ENCODE results near the gene CDK6.
A peak's percentile ranks its signal among the peaks of the same experiment; 100 is the strongest.
"Not testable (repeated sequence)": the region's sequence is repeated elsewhere in the genome, so short reads cannot be mapped to it uniquely, and the experiment has no call there.

CDK6 gene

GRCh38 chr7:92836489-92836999 lies at the start of gene CDK6:
Gene CDK6 (minus strand): TSS chr7:92836573. CDS start chr7:92833323, 3,250 bp downstream.
- peak; percentile 77 for DNase-seq

- DNase-seq: not testable (repeated sequence)
Observed at GRCh38 chr7:92886039-92886438, 49.7 kb upstream of the CDK6 start.

GRCh38 chr7:92884218-92884617 lies 47.8 kb upstream of the CDK6 start:
- DNase-seq: no peak

DNA sequence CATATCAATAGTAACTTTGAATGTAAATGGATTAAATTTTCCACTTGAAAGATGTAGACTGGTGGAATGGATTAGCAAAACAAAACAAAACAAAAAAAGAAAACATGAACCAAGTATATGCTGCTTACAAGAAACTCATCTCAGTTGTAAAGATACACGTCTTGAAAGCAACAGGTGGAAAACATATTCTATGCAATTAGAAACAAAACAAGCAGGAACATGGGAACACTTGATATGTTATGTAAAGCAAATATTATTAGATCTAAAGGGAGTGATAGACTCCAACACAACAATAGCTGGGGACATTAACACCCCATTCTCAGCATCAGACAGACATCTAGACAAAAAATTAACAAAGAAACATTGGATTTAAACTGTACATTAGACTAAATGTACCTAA lies 46.4 kb upstream of the CDK6 start:
- no peak for DNase-seq

DNA sequence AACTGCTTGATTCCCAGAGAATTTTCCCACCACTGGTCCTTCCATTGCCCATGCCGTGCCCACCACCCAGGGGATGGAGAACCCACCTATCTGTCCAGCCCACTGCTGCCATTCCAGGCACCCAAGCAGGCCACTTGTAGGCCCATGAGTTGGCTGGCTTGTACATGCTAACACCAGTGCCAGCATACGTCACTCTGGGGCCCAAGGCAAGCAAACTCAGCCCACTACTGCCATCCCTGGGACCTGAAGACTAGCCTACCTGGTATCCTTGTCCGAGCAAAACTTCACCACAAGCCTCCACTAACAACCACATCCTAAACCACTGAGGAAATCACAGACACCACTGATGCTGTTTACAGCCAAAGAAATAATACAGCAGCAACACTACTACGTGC lies 44.7 kb upstream of the CDK6 start:
- no peak for DNase-seq

- DNase-seq: no peak
Observed at GRCh38 chr7:92880212-92881090, 44.1 kb upstream of the CDK6 start.

GRCh38 chr7:92877367-92877766 lies 41.0 kb upstream of the CDK6 start:
- DNase-seq: no peak

- no peak for DNase-seq
Observed at GRCh38 chr7:92876836-92877235, 40.5 kb upstream of the CDK6 start.

- DNase-seq: peak; percentile 23
Observed at GRCh38 chr7:92875719-92876118, 39.3 kb upstream of the CDK6 start.

- DNase-seq: no peak
Observed at GRCh38 chr7:92875173-92875572, 38.8 kb upstream of the CDK6 start.

- no peak for DNase-seq
Observed at GRCh38 chr7:92874567-92874966, 38.2 kb upstream of the CDK6 start.

DNA sequence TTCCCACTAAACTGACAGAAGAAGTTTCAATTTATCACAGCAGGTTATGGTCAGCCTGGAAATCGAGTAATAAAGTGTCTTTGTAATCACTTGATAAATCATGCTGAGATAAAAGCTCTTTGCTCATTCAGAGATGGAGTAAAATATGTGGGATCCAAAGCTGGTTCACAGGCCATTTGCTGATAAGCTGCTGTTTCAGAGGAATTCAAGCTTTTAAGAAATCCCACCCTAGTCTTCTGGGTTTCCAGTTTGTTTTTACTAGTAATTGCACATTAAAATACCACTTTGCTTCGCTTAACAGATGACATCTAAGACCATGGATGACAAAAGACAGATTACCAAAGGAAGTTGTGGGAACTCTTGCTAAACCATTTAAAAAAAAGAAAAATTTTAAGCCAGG lies 37.4 kb upstream of the CDK6 start:
- no peak for DNase-seq

DNA sequence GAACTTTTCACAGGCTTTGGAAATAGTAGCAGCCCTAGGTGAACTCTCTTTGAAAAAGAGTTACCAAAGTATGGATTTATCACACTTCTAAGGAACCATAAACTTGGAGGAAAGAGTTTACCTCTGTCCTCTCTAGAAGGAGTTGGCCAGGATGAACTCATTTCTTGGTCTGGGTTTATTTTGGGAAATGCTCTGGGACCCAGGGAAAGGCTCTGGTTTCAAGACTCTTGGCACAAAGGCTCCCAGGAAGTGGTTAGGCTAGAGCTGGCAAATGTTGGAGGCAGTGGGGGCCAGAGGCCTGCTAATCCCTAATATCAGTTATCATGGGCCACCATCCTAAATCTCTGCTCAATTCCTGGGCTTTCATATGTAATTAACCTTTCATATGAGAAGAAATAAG lies 36.3 kb upstream of the CDK6 start:
- no peak for DNase-seq

DNA sequence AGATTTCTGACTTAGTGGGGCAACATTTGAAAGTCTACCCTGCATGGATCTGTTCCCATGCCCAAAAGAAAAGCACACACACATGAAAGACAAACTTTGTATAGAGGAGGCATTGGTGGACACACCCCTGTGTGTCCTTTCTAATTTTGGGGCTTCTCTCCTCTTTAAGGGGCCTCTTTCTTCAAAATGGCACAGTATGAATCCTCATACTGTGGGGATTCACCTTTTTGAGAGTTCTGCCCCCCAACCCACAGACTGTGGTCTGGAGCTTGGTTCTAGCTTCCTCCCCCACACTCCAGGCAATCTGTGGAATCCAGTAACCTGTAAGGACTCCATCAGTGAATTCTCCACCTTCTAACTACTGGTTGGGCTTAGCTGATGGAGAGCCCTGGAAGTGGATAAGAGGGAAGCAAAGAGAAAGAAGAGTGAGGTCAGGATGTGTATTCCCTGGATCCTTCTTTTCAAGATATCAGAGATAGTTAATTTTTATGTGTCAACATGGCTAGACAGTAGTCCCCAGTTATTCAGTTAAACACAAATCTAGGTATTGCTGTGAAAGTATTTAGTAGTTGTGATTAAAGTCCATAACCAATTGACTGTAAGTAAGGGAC lies 32.4 kb upstream of the CDK6 start:
- no peak for DNase-seq

DNA sequence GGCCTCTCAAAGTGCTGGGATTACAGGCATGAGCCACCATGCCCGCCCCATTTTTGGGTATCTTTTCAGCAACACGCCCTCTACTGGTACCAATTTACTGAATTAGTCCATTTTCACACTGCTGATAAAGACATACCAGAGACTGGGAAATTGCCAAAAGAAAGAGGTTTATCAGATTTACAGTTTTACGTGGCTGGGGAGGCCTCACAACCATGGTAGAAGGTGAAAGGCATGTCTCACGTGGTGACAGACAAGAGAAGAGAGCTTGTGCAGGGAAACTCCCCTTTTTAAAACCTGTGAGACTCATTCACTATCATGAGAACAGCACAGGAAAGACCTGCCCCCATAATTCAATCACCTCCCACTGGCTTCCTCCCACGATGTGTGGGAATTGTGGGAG lies 27.8 kb upstream of the CDK6 start:
- DNase-seq: peak; percentile 54

DNA sequence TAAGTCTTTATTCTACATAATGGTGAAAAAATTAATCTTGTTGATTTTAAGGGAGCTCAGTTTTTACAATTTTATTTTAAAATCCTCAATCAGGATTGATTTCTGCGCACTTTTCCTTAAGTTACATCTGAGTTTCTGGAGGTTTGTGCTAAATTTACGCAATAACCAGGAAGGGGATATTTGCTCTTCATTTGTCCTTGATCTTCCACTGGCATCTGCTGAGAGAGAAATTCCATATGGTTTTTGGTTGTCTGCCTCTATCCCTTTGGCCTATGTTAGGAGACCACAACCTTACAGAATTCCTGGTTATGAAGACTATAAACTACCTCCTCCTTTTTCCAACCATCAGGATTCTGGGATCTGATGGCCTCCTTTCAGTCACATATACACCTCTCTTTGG lies 20.1 kb upstream of the CDK6 start:
- no peak for DNase-seq

DNA sequence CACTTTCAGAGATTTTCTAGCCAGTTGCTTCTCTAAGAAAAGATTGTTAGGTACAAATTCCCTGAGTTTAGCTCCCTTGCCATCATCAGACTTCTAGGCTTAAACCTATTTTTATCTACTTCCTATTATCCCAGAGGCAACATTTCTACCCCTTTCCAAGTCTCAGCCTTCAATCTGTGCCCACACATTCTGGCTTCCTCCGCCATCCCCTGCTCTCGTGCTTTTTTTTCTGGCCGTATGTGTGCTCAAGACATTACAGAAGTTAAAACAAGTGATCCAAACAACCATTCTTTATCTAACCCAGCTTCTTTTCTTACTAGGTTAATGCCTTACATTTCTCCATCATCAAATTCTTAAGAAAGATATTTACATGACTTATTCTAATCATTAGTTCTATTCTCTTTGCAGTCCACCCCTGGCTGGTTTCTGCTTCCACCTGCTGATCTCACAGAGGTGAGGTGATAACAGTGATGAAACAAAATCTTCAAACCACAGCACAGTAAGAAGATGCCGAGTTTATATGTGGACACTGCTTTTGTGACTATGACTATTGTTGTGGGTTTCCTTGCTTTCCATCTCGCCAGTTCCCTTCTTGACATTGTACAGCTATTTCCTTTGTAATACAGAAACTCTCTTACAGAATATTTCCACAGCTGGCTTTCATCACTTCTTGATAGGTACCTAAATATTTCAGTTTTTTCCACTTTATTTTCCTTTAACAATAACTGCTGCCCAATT lies 18.3 kb upstream of the CDK6 start:
- no peak for DNase-seq

DNA sequence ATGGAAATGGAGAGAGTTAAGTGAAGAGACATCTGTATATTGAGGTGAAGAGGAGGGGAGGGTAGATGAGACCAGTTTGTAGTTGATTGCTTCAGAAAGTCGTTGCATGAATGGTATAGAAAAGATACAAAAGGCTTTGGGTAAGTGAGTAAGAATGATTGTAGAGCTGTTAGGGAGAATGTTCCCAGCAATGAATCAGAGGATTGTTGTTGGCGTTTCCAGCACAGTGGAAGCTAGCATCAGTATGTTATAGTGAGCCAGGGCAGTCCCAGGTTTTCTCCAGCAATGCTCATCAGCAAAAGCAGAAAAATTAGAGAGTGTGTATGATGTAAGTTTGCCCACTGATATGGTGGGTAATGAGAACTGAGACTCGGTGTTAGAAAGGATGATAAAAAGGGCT lies 15.4 kb upstream of the CDK6 start:
- DNase-seq: no peak

DNA sequence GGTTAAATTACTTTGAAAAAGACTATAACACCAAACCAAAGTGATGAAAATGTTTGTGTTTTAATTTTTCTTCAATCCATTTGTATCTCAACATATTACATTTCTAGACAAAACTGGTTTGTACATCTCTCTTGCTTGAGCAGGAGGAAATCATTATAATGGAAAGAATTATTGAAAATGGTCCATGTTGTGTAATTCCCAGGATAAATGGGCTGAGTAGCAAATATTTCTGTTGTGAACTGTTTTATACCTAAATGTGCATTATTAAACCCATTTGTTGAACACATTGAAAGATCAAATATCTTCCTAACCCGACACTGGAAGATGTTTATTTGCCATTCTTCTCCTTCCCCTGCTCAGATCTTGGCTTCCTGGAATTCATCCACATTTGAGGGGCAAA lies 14.1 kb upstream of the CDK6 start:
- DNase-seq: no peak

DNA sequence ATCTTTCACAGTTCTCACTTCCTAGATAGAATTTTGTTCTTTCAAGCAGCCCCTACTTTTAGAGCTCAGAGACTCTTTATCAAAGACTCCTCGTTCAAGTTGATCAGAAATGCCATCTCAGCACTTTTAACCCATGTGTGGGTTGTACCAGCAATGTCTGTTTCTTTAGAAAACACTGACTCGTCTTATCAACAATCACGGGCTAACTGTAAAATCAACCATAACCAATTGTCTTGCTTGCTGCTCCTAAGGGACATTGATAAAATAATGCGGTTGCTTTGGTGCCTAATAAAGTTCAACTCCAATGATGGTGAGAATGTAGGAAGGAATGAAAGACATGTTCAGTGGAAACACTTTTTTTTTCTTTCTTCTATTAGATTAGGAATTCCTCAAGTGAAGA lies 12.9 kb upstream of the CDK6 start:
- no peak for DNase-seq

- no peak for DNase-seq
Observed at GRCh38 chr7:92848851-92849250, 12.5 kb upstream of the CDK6 start.

DNA sequence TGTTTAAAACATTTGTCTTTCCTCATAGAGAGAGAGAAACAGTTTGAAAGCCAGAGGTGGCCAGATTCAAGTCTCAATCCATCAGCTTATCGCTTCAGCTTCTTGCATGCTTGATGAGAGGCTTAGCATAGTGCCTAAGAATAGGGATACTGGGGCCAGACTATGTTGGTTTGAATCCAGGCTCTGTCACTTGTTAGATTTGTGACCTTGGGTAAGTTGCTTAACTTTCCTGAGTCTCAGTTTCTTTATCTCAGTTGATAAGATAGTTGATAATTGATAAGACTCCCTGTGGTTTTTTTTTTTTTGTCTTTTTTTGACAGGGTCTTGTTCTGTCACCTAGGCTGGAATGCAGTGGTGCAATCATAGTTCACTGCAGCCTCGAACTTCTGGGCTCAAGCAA lies 12.1 kb upstream of the CDK6 start:
- DNase-seq: no peak

- DNase-seq: no peak
Observed at GRCh38 chr7:92847305-92847704, 10.9 kb upstream of the CDK6 start.

- DNase-seq: no peak
Observed at GRCh38 chr7:92845736-92846135, 9.4 kb upstream of the CDK6 start.

Measured in activated naive CD4-positive, alpha-beta T cell treated with Interleukin-2 at 50 U/mL for 16 hours (primary cell).